ENCODE data around the gene DNAH10.

Gene DNAH10

DNA sequence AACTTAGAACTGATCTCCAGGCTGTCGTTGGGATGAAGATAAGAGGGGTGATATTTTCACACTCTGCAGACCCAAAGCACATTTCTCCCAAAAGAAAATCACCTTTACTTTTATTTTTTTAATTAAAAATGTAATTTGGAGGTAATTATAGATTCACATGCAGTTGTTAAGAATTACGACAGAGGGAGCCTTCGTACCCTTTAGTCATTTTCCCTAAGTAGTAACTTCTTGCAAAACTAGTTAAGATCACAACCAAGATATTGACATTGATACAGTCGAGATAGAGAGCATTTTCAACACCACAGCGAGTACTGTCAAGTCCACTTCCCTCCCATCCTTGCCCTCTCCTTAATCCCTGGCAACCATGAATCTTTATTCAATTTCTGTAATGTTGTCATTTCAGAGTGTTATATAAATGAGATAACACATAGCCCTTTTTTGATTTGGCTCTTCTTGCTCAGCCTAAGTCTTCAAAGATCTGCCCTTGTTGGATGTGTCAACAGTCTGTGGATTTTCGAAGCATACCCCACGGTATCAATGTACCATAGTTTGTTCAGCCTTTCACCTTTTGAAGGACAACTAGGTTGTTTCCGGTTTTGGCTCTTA is 39.6 kb downstream of the DNAH10 start:
- DNase-seq: no peak

DNA sequence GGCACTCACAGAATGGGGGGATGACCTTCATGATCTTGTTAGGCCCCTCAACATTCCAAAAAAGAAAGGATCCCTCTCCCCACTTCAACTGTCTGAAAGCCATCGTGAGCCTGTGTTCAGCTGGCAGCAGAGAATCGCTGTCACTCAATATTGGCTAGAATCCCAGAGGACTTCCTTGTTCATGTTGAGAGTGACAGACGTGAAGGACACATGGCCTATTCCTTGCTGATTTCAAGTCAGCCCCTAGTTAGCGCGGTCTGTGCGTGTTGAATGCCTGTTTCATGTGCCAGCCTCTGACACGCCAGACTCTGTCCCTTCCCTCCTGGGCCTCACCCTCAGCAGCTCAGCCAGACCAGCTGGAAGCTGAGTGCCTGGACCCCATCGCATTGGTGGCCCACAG is 43.1 kb downstream of the DNAH10 start:
- DNase-seq: no peak

DNA sequence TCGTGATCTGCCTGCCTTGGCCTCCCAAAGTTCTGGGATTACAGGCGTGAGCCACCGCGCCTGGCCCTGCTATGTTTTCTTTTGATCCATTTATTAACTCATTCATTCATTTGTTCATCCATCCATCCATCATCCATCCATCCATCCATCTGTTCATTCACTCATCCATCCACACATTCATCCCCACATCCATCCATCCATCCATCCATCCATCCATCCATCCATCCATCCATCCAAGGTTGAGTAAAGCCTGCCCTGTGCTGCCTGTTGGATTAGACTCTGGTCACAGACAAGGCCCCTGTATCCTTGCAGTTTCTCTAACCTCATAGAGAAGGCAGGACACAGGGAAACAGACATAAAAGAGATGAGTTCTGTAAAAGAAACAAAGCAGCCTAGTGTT is 44.9 kb downstream of the DNAH10 start:
- DNase-seq: no peak

DNA sequence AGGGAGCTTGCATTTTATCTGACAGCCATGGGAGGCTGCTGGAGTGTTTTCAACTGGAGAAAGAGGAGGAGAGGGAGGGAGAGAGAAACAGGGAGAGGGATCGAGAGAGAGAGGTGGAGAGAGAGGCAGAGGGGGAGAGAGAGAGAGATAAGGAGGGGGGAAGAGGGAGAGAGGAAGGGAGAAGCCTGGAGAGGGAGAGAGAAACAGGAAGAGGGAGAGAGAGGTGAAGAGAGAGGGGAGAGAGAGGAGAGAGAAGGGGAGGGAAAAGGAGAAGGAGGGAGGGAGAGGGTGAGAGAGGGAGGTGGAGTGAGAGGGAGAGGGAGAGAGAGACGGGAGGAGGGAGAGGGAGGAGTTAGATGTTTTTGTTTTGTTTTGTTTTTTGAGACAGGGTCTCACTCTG is 45.6 kb downstream of the DNAH10 start:
- no peak for DNase-seq

DNA sequence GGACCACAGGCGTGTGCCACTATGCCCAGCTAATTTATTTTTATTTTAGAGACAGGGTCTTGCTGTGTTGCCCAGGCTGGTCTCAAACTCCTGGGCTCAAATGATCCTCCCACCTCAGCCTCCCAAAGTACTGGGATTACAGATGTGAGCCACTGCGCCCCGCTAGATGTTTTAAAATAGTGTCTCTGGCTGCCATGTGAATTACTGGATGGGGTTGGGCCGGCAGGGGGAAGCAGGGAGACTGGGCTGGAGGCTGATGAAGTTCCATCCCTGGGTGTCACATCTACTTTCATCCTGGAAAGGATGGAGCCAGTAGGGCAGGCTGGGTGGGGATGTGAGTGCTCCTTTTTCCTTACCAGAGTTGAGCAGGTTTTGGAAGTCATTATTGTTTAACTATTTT is 46.1 kb downstream of the DNAH10 start:
- no peak for DNase-seq

DNA sequence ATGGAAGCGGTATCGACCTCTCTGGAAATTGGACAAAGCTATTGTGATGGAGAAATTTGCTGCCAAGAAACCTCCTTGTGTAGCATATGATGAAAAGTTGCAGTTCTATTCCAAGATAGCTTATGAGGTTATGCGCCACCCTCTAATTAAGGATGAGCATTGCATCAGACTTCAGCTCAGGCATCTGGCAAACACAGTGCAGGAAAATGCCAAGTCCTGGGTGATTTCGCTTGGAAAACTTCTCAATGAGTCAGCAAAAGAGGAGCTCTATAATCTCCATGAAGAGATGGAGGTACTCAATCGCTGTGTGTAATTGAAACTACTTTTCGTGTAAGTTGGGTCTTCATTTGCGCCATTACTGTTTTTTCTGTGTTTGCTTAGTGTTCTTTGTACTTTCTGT is 51.2 kb downstream of the DNAH10 start:
- DNase-seq: no peak

DNA sequence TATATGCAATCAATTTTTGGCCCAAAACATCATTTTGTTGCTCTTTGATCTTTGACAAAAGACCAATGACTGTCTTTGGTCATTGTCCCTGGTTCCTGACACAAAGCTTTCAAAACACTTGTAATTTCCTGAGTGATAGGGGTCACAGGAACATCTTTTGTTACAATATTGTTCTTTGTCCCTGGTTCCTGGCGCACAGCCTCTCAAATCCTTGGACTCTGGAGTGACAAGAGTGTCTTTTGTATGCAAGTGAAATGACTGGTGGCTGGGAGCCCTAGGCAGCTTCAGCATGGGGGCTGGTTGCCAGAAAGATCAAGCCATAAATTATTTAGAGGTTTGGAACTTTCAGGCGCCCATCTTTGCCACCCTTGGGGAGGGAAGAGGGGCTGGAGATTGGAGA is 53.9 kb downstream of the DNAH10 start:
- DNase-seq: no peak

DNA sequence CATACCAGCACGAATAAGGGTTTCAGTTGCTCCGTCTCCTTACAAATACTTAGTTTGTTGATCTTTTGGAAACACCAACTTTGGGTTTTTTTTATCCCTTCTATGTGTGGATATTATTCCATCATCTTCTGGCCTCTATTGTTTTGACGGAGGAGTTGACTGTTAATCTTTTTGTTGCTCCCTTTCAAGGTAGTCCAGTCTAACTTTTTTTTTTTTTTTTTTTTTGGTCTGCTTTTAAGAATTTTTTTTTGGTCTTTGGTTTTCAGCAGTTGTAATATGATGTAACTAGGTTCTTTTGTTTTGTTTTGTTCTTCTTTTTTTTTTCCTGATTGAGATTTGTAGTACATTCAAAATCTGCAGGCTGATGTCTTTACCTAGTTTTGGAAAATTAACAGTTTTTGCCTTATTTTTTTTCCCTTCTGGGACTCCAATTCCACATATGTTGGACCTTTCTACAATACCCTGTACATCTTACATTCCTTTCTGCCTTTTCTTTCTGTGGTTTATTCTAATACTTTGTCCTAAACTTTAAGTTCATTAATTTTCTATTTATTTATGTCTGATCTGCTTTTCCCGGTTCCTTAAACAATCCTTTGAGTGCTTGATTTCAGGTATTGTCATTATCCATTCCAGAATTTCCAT is 54.9 kb downstream of the DNAH10 start:
- no peak for DNase-seq

DNA sequence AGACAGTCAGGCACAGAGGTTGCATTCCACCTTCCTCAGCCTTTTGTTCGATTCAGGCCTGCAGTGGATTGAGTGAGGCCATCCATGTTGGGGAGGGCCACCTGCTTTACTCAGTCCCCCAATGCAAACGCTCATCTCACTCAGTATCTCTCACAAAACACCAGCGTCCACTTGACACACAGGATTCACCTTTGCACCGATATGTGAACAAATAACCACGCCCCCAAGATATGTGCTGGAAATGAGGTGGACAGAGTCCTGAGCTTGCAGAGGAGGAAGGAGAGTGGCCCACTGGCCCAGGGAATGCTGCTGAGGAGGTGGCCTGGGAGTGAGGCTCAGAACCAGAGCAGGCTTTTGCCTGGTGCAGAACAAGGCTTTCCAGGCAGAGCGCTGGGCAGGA is 60.7 kb downstream of the DNAH10 start:
- DNase-seq: no peak

DNA sequence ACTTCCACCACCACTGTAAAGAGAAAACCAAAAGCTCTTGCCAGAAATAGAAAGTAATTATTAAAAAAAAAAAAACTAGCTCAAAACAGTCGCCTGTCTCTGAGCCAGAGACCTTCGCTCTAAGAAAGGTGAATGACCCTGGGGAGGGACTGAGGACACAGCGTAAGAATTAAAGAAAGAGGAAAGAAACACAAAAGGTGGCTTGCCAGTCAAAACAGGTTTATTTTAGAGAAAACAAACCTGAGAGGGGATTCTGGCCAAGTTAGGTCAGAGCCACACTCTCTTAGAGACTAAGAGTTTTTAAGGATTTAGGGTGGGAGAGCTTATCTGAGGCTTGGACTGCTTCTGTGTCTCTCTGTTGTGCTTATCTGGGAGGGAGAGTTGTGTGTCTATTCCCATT is 66.0 kb downstream of the DNAH10 start:
- no peak for DNase-seq

DNA sequence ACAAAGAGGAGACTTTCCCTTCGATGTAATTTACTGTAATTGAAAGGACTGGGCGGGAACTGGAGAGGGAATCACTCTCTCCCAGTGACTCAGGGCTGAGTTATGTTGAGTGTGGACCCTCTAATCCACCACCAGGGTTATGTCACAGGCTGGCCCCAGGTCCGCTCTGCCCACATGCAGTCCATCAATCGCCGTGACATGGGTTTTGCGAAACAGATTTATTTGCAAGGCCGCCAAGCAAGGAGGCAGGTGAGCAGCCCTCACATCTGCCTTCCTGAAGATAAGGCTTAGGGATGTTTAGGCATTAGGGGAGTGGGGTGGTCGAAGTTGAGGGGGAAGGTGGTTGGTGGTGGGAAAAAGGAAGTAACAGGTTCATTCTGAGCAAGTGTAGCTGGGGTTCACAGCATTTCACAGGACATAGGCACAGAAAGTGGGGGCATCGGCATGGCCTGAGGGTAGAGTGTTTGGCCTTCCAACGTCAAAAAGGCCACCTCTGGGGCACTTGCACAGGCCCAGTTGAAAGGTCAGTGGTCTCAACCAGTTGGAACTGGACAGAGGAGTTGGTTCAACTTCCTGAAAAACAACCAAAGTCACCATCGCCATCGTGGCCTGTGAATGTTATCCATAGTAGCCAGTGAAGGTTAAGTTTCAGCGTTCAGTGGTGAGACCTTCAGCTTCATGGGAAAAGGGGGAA is 66.9 kb downstream of the DNAH10 start:
- no peak for DNase-seq

DNA sequence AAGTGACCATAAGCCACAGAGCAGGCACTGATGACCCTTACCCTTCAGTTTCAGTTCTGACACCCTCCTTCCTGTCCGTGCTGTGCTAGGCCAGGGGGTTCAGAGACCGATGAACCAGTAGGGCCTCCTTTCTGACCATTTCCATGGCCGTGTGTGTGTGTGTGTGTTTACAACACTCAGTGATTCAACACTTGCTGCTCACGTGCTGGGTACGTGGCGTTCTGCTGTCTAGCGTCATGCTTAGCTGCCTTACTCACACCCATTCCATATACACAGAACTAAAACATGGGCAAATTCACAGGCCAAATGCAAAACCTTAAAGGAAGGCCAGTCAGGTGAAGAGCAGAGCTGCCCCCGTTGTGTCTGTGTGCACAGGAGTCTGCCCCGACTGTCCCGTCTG is 67.5 kb downstream of the DNAH10 start:
- DNase-seq: no peak

DNA sequence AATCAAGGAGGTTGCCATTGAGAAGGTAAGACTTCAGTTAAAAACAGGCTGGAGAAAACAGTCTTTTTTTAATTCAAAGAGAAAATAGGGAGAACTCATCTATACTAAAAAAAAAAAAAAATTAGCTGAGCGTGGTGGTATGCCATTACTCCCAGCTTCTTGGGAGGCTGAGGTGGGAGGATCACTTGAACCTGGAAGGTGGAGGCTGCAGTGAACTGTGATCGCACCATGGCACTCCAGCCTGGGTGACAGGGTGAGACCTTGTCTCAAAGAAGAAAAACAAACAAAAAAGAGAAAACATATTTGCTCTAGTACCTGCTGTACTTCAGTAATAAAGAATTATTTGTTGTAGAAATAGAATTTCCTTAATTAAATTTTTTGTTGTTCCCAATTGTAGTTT is 68.6 kb downstream of the DNAH10 start:
- no peak for DNase-seq

DNA sequence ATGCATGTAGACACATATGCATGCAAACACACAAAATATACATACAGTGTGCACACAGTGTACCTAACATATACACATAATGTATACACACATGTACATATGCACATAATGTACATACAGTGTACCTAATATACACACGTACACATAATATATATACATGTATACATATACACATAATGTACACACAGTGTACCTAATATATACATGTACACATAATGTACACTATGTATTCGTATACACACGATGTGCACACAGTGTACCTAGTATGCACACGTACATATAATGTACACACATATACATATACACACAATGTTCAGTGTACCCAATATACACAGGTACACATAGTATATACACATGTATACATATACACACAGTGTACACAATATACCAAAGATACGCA is 70.0 kb downstream of the DNAH10 start:
- no peak for DNase-seq

DNA sequence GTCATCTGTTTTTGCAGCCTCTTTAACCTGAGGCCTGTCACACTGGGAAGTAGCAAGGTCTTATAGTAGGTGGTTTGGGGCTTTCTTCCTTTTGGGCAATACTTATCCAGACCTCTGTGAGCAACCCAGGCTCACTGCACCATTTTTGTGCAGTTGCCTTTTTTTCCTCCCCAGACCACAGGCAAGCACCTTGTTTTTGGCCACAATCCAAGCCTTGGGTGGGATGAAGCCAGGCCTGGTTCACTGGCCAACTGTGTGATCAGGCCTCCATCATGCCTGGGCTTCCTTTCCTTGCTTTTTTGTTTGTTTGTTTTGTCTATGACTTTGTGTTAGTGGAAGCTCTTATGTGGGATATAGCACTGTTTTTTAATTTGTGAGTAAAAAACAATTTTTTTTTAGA is 71.7 kb downstream of the DNAH10 start:
- no peak for DNase-seq

DNA sequence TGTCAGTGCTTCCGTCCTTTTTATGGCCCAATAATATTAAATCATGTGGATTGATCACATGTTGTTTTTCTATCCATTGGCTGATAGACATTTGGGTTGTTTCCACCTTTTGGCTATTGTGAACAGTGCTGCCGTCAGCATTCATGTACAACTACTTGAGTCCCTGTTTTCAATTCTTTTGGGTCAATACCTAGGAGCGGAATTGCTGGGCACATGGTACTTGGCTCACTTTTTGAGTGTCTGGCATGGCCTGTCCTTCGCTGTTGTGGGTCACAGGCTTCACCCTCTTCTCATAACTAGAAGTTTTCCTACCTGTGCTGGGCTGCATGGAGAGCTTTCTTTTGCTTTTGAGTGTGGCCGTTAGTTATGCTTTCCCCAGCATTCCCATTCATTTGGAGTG is 72.7 kb downstream of the DNAH10 start:
- no peak for DNase-seq

DNA sequence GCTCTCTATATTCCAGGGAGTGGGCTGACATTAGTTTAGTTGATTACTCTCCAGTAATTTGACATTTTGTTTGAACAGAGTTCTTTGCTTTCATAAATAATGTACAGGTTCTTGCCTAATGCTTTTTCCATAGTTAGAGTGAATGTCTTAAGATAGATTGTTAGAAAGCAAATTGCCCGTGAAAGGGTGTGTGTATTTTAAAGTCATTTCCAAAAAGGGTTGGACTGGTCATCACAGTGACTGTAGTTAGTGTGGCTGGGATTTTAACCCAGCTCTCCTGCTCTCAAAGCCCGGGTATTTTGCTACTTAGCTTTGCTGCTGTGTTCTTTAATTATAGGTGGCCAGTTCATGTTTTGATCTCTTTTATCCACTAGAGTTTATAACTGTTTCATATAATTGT is 74.2 kb downstream of the DNAH10 start:
- DNase-seq: no peak

DNA sequence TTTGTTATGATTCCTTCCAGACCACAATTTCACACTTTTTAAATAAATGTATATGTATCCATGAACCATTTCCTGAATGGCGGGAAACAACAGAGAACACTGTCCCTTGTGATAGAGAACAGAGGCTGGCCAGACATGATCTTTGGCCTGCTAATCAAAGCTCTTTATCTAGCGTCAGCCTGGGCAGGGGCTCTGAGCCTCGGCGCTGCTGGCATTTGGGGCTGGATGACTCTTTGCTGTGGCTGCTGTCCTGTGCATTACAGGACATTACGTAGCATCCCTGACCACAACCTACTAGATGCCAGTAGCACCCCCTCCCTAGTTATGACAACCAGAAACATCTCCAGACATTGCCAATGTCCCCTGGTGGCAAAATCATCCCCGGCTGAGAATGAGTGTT is 77.7 kb downstream of the DNAH10 start:
- no peak for DNase-seq

DNA sequence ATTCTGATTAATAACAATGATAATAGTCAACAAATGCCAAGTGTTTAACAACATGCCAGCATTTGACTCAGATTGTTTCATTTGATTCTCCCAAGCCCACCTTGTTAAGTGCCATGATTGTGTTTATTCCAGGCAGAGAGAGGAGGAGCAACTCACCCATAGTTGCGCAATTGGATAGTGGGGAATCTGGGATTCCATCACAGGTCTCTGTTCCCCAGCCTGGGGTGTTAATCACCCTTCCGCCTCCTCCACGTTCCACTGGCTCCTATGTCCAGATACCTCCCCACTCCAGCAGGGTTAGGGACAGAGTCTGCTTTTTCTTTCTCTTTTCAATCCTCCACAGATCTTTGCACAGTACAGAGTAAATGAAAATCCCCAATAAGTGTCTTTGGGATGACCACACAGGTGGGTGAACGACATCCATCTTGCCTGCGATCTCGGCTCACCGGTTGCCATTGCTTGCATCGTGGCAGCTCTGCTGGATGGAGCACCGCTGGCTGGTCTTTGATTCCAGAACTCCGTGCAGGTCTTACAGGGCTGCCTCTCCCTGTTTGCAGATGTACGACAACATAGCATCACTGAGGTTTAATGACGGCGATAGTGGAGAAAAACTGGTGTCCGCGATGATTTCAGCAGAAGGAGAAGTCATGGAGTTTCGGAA is 78.8 kb downstream of the DNAH10 start:
- DNase-seq: no peak

DNA sequence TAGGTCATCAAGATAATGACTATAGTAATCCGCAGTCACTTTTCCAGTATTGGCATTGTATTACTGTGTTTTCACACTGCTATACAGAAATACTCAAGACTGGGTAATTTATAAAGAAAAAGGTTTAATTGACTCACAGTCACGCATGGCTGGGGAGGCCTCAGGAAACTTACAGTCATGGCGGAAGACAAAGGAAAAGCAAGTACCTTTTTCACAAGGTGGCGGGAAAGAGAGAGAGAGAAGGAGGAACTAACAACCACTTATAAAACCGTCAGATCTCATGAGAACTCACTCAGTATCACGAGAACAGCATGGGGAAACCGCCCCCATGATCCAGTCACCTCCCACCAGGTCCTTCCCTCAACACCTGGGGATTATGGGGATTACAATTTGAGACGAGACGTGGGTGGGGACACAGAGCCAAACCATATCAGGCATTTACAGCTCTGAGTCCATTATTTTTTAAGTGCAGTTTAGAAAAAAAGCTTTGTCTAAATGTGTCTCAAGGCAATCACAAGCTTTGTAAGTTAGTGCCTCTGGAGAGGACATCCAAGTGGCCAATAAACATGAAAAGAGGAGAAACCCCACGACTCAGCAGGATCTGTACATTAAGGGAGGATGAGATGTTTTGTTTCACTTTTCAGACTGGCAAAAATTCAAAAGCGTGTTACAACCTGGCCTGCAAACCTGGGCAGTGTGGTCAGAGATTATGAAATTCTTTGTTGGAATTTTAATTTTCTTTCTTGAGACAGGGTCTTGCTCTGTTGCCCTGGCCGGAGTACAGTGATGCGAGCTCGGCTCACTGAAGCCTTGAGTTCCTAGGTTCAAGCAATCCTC is 82.0 kb downstream of the DNAH10 start:
- no peak for DNase-seq

DNA sequence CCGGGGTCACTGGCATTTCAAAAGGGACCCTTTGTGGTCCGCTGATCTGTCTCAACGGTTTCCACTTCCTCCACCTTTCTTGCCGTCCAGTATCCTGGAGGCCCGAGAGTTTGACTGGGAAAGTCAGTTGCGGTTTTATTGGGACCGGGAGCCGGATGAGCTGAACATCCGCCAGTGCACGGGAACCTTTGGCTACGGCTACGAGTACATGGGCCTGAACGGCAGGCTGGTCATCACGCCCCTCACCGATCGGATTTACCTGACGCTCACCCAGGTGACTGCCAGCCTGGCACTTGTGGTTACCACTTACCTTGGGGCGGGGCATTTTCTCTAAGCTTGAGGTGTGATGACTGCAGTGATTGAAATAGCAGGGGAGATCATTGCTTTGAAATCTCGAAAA is 83.8 kb downstream of the DNAH10 start:
- no peak for DNase-seq

DNA sequence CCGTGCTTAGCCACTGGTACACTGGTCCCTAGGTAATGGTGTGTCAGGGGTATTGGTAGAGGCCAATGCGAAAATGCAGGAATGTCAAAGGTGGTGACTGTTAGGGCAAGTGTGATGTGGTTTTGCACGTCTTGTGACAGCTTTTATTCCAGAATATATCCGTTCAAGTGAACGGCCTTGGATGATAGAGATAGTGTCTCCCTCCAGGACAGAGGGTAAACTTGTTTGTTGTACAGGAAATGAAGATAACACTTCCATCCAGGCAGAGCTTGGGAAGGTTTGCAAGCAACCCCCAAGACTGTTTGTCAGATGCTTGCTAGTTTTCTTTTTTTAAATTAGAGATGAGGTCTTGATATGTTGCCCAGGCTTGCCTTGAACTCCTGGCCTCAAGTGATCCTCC is 84.2 kb downstream of the DNAH10 start:
- no peak for DNase-seq

DNA sequence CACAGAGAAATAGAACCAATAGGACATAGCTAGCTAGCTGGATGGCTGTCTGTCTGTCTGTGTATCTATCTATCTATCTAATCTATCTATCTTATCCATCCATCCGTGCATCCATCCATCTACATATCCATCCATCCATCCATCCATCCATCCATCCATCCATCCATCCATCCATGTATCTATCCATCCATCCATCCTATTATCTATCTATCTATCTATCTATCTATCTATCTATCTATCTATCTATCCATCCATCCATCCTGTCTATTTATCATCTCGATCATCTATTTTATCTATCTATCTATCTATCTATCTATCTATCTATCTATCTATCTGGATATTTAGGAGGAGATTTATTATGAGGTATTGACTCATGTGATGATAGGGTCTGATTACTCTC is 84.9 kb downstream of the DNAH10 start:
- DNase-seq: no peak
